ENCODE data around the gene SLC47A2.
"Not testable (repeated sequence)": the region's sequence is repeated elsewhere in the genome, so short reads cannot be mapped to it uniquely, and the experiment has no call there.

The SLC47A2 gene

DNA sequence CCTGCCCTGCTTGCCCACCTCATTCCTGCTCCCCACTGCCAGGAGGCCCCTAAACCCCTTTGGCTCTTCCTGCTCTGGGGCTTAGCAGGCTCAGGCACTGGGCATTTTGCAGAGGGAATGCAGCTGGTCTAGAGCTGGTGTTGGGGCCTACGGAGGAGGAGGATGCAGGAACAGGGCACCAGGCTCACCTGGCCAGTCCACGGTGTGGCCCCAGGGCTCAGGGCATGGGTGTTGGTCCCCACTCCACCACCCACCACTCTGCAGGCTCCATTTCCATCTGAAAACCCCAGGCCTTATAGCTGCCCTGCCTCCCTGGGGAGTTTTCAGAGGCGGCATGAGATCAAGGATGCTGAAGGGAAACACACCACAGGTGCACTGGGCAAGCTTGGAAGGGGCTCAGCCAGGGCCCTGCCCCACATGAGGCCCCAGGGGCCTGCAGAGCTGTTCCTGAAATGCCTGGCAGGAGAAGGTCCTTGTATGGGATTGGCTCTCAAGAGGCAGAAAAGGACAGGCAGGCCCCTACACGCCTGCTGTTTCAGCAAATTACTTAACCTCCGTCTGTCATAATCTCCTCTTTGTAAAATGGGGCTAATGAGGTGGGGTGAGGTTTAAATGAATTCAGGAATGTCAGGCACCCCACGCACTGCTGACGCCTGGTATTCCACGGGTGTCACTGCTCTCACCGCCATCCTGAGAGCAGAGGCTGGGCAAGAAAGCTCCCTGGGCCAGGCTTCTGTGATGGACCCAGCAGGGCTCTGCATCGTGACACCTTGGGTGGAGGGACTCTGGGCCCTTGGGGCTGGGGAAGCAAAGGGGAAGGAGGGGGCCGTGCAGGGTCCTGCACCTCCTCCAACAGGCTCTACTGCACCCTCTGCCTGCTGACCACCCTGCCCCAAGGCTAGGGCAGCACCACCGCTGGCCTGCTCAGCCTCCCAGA is 9.3 kb downstream of the SLC47A2 start:
- no peak for DNase-seq

DNA sequence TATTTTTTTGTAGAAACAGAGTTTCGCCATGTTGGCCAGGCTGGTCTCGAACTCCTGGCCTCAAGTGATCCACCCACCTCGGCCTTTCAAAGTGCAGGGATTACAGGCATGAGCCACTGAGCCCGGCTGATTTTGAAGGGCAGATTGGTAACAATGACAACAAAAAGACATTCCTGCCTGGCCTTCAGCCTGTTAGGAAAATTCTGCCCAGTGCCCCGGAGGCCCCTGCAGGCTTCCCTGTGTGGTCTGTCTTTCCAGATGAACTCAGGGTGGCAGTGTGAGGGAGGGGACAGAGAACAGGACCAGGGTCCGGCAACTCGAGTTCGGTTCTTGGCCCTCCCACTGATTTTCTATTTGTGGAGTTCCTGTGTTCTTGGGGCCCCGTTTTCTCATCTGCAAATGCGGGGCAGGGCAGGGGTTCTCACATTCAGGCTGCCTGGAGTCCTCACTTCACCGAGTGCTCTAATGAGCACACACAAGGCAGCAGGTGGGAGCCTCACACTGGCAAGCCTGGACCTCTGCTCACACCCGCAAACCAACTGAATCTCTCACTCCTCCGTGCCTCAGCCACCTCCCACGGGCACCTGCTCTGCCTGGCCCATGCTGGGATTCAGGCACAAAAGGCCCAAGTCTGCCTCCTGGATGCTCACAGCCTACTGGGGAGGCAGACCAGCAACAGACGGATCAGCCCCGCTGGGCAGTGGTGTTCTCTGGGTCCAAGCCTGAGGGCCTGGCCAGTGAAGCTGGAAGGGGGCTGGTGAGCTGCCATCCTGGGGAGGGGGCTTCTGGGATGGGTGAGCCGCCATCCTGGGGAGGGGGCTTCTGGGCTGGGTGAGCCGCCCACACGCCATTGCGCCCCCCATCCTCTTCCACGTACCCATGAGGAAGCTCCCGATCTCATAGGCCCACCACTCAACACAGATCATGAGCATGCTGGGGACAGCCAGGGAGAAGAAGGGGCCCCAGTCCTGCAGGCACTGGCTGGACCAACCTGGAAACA is 10.3 kb downstream of the SLC47A2 start:
- DNase-seq: no peak

DNA sequence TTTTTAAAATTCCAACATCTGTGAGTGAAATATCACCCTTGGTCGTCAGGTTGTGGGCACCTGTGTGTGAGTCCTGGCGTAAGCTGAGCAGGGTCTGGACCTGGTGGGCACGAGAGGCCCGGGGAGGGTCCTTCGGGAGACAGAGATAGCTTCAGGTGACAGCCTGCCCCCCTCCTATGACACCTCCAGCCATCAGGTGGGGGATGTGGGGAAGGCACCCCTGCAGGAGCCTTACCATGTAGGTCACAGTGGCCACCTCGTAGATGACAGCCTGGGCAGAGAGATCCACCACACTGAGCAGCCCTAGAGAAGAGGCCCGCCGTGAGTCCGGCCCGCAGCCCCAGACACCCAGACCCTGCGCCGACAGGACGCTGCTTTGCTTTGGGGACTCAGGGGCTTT is 11.2 kb downstream of the SLC47A2 start:
- no peak for DNase-seq

DNA sequence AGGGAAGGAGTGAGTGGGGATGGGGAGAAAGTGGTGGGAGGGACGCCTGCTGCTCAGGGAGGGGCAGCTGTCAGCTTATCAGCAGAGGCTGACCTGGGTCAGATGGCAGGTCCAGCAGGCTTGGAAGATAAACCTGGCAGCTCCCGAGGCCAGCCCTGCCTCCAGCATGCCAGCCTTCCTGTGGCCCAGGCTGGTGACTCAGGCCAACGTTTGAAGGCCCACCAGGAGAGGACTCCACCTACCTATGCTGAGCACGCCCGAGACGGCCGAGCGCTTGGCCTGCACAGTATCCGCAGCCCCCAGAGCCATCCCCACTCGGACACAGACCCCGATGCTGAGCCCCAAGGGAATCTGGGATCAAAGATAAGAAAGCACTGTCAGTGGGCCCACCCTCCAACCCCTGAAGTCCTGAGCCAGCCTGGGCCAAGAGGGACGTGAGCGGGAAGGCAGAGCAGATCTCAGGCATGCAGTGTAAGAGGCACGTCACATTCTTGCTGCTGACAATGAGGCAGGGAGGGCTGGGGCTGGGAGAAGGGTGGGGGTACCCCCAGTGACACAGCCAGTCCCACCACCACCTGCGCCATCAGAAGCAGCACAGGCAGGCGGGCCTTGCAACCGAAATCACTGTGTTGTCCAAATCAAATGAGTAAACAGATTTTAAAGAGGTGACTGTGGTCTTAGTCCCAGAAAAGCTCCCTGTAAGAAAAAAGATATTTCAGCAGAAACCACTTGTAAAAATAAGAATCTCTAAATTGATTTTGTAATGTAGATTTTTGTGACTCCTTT is 12.4 kb downstream of the SLC47A2 start:
- DNase-seq: no peak

DNA sequence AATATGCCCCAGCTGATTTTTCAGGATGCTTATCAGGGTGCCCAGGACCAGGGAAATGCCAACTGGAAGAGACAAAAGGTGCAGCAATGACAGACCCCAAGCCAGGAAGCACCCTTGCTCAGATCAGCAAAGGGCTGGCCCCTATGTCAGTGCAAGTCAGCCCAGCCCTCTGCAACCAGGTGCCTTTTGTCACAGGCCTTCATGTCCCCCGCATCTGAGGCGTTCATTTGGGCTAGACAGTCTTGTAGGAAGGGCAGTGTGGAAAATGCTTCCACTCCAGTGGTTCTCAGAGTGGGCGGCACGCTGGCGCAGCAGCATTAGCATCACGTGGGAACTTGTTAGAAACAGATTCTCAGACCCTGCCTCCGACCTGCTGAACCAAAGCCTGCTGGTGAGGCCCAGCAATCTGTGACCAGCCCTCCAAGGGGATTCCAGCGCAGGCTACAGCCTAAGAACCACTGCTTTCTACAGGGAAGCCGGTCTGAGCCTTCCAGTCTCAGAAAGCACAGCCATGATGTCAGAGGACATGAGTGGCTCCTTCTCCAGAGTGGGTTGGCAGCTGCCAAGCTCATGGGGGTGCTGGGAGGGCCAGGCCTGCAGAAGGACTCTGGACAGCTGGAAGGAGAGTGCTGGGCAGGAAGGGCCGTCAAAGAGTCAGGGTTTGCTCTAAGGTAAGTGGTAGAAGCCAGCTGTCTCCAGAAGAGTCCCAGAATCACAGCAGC is 13.1 kb downstream of the SLC47A2 start:
- DNase-seq: no peak

DNA sequence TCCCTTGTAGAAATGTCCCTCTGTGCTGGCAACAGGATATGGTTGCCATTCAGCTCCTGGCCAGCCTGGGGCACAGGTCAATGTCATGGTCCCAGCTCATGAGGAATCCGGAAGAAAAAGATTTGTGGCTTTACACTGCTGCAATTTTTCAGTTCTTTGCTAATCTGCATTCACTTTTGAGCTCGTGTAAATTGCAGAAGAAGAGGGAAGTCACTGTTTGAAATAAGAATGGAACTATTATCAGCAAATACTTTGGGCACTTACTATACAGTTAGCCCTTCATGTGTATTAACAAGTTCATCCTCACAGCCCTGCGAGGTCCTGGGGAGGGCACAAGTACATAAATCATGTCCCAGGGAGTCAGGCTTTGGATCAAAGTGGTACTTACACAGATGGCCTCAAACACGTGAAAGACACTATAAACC is 14.2 kb downstream of the SLC47A2 start:
- DNase-seq: no peak

DNA sequence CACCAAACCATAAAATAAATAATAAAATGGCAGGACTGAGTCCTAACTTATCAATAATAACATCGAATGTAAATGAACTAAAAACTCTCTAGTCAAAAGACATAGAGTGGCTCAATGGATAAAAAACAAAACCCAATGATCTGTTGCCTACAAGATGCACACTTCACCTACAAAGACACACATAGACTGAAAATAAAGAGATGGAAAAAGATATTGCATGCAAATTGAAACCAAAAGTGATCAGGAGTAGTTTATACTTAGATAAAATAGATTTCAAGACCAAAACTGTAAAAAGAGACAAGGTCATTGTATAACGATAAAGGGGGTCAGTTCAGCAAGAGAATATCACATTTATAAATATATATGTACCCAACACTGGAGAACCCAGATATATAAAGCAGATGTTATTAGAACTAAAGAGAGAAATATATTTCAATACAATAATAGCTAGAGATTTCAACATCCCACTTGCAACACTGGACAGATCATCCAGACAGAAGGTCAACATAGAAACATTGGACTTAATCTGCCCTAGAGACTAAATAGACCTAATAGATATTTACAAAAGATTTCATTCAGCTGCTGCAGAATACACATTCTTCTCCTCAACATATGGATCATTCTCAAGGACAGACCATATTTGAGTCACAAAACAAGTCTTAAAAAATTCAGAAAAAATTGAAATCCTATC is 29.8 kb downstream of the SLC47A2 start:
- no peak for DNase-seq

DNA sequence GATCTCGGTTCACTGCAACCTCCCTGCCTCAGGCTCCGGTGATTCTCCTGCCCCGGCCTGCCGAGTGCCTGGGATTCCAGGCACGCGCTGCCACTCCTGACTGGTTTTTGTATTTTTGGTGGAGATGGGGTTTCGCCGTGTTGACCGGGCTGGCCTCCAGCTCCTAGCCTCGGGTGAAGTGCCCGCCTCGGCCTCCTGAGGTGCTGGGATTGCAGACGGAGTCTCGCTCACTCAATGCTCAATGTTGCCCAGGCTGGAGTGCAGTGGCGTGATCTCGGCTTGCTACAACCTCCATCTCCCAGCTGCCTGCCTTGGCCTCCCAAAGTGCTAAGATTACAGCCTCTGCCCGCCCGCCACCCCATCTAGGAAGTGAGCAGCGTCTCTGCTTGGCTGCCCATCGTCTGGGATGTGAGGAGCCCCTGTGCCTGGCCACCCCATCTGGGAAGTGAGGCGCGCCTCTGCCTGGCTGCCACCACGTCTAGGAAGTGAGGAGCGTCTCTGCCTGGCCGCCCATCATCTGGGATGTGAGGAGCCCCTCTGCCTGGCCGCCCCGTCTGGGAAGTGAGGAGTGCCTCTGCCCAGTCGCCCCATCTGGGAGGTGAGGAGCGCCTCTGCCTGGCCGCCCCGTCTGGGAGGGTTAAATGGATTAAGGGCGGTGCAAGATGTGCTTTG is 31.3 kb downstream of the SLC47A2 start:
- DNase-seq: not testable (repeated sequence)

DNA sequence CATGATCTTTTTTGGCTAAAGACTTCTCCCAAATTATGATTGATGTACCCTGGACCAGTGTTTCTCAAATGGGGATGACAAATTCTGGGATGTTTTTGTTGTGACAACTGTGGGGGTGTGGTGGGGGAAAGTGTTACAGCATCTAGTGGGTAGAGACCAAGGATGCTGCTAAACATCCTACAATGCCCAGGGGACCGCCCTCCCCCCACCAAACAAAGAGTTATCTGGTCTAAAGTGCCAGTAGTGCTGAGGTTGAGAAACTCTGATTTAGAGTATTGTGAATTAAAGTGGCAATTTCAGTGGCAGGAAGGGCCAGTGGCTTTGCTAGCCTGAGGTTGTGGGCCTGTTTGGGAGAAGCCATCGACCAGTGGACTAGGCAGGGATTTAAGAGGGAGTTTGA is 33.3 kb downstream of the SLC47A2 start:
- DNase-seq: no peak

DNA sequence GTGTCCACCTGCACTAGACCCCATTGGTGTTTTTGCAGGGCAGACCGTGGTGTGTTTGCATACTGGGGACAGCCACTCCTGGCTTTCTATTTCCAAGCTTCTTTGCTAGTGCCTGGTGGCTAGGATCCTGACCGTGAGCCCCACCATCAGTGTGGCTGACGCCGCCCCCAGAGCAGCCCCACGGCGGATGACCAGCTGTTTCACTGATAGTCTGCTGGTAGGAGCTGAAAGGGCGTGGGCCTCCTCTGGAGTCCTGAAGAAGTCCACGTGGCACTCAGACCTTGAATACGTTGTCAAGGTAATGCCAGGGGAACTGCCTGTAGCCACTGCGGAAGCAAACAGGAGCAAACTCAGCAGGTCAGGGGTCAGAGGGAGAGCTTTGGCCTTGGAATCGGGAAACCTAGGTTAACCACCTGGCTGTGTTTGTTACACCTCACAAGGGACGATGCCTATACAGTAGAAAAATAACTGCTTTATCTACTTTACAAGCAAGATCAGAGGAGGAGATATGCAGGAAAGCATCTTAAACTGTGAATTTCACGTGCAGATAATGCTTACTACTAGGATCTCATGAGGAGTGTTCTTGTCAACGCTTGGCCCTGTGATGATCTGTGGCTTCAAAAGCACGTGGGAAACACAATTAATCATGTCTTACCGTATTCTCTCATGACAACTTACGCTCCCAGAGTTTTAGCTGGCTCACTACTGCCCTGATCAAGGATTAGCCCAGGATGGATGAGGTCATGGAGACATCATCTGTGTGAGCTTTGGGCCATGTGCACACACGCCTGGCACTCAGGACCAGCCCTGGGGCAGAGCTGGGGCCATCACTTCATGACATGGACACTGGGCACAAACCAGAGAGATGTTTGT is 37.6 kb downstream of the SLC47A2 start:
- no peak for DNase-seq

DNA sequence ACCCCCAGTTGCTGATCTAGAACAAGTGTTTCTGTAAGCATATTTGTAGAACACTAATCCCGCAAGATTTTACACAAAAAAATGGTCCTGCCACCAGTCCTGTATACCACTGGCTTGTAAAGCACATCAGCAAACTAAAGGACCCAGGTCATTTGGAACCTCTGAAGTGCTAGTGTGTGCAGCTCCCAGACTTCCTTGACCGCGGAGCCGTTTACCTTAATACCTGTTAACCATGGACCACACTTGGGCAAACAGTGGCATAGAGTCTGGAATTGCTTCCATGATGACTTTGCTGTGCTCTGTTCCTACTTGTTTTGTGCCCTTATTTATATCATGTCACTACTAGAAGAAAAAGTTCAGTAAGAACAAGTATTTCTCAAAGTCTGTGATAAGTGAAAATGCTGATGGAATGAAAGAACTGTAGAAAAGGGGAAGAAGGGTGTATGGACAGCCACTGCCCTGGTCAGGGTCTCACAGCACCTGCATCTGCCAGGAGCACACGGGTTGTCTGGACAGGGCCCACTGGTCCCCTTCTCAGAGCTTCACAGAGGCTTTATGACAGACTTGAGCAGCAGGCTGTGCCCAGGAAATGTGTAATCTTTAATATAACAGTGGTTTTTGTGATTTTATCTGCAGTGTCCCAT is 38.5 kb downstream of the SLC47A2 start:
- DNase-seq: no peak

DNA sequence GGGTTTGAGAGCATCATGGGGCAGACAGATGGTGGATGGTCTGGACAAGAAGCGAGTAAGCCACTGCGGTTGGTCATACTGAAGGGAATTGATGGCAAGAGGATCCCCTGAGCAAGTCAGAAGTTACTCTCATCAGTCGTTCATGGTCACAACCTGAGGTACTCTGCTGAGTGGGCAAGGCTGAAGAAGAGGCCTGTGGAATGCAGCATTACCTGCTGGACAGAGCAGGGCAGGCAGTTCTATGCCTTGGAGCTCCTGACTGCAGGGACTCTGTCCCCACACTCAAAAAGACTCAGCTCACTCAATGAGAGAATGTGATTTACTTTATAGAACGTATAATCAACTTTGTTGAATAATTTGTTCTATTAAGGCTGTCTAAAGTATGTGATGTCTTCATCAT is 39.5 kb downstream of the SLC47A2 start:
- no peak for DNase-seq

DNA sequence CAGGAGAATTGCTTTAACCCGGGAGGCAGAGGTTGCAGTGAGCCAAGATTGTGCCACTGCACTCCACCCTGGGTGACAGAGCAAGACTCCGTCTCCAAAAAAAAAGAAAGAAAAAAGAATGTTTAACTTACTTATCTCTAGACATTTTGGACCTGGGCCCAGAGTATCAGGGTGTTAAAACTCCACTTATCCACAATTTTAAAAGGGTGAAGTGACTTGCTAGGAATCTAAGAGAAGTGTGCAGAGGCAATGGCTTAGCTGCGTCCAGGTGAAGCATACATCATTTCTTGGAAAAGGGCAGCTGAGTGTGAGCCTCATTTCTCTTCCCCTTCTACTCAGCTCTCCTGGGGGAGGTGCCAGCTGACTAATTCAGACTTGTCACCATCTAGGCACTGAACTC is 42.8 kb downstream of the SLC47A2 start:
- no peak for DNase-seq

DNA sequence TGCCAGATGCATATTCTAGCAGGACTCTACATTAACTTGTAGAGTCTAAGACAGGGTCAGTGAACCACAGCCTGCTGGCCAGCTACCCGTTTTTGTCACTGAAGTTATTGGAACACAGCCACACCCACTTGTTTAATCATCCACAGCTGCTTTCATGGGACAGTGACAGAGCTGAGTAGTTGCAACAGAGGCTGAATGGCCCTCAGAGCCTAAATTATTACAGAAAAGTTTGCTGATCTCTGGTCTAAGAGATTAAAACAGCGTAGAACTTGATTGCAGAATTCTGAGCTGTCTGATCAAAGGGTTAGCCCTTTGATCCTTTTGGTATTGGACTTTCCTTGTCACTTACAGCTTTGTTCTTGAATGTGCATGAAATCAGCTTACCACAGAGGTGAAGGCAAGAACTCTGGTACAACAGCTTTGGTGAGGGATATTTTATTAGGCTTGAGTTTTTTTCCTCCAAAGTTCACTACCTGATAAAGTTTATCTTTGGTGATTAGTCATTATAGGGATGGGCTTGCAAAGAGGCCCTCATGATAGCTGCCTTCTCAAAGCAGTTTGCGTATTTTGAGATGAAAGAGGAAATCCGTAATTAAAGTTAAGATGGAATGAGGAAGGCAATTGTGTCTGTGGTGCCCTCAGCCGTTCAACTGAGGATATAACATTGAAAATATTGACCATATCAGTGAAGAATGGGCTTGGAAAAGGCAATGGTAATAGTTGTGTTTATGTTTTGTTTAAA is 44.2 kb downstream of the SLC47A2 start:
- DNase-seq: no peak

DNA sequence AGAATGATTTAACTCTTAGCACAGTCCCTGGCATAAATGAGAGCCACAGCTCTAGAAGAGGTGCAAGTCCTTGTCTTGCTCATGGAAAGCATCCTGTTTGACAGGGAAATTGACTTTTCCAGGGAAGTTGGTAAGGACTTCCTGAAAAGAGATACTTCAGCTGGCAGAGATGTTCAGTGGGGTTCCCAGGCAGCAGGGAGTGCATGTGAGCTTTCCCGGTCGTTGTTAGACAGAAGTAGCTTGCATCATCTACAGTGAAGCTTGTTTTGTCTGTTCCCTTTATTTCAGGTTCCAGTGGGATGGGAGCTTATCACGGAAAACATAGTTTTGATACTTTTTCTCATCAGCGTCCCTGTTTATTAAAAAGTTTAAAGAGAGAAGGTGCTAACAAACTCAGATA is 45.0 kb downstream of the SLC47A2 start:
- no peak for DNase-seq

DNA sequence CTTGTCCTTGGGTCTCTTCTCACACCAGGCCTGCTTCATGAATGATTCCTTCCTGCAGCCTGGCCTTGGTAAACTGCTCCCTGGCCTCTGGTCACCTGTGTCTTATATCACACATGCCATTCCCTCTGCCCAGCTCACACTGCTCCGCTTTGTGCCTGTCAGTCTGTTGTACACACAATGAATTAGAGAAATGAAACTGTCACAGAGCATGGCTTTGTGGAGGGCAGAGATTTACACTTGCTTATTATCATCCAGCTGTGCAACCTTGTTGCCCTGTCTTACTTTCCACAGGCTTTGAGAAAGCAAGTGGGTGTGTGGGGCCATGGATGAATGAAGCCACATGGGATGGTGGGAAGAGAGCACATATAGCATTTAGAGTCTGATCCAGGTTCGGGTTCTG is 45.5 kb downstream of the SLC47A2 start:
- no peak for DNase-seq

DNA sequence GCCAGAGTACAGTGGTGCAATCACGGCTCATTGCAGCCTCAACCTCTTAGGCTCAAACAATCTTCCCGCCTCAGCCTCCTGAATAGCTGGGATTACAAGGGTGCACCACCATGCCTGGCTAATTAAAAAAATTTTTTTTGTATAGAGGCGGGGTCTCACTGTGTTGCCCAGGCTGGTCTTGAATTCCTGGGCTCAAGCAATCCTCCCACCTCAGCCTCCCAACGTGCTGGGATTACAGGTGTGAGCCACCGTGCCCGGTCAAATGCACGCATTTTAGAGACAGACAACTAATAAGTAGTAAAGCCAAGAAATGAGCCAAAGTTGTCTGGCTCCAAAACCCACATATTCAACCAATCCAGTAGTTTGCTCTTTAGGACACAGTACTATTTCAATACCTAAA is 46.7 kb downstream of the SLC47A2 start:
- not testable (repeated sequence) for DNase-seq

DNA sequence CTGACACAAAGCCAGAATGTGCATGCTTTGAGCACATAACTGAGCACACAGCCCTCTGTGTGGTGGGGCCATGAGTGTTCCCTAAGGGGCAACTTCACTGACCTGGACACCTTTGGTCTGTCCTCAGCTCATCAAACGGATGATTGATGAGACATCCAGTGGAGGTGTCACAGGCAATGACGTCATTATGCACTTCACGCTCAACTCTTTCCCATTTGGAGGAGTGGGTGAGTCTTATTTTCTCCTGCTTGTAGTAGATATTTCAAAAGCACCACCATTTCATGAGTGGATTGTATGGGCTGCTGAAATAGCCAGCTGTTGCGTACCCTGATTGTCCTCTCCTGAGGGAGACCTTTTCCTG is 51.6 kb downstream of the SLC47A2 start:
- no peak for DNase-seq

Data from activated CD4-positive, alpha-beta T cell treated with anti-CD3 and anti-CD28 coated beads, Interleukin-10, Interleukin-2, amounts not matched to agents 100 ng/mL and 50 ng/mL, durations not matched to agents 16 hours and 8 hours (primary cell).